H9 (cell line): ENCODE data around the gene MYOCOS. TPM values are rescaled to one million over a fixed set of nuclear protein-coding genes. Genes with fewer than 3 reads are reported as not detected.

Source experiments
- DNase-seq: peaks from one replicate; pipeline ENCODE4 v3.0.0-alpha.2; 2017
- H2AFZ ChIP-seq: one replicate; pipeline ENCODE4 v1.6.1; 2013; ENCODE audit warnings: mild to moderate bottlenecking, low read length, control low read depth, moderate library complexity
- H2AK5ac ChIP-seq: 2 replicates; pipeline ENCODE4 v1.6.1; 2013; ENCODE audit warnings: low read length, control low read depth, mixed read lengths; ENCODE audit not compliant: insufficient read length
- H2BK120ac ChIP-seq: one replicate; pipeline ENCODE4 v1.6.1; 2013; ENCODE audit warnings: low read depth, mild to moderate bottlenecking, low read length, control low read depth, inconsistent platforms; ENCODE audit not compliant: poor library complexity, severe bottlenecking
- H2BK12ac ChIP-seq: 2 replicates; pipeline ENCODE4 v1.6.1; 2013; ENCODE audit warnings: low read length, control low read depth, mixed read lengths, low read depth; ENCODE audit not compliant: insufficient read length
- H2BK15ac ChIP-seq: 2 replicates; pipeline ENCODE4 v1.6.1; 2013; ENCODE audit warnings: low read depth, low read length, control low read depth
- H2BK20ac ChIP-seq: one replicate; pipeline ENCODE4 v1.6.1; 2013; ENCODE audit warnings: low read depth, mild to moderate bottlenecking, low read length, control low read depth, inconsistent platforms; ENCODE audit not compliant: poor library complexity, severe bottlenecking
- H2BK5ac ChIP-seq: 2 replicates; pipeline ENCODE4 v1.6.1; 2013; ENCODE audit warnings: low read length, control low read depth, mixed read lengths; ENCODE audit not compliant: insufficient read length
- H3K14ac ChIP-seq: 2 replicates; pipeline ENCODE4 v1.6.1; 2013; ENCODE audit warnings: low read length, control low read depth; ENCODE audit not compliant: insufficient read depth
- H3K18ac ChIP-seq: 2 replicates; pipeline ENCODE4 v1.6.1; 2013; ENCODE audit warnings: low read depth, mild to moderate bottlenecking, mixed read lengths, low read length, control low read depth; ENCODE audit not compliant: insufficient read length
- H3K23ac ChIP-seq: 2 replicates; pipeline ENCODE4 v1.6.1; 2013; ENCODE audit warnings: low read length, control low read depth, mixed read lengths, low read depth; ENCODE audit not compliant: insufficient read length
- H3K23me2 ChIP-seq: 2 replicates; pipeline ENCODE4 v1.6.1; 2013; ENCODE audit warnings: low read depth, mild to moderate bottlenecking, mixed read lengths, low read length, control low read depth; ENCODE audit not compliant: insufficient read length, poor library complexity, severe bottlenecking
- H3K27ac ChIP-seq: 2 replicates; pipeline ENCODE4 v1.5.1; 2013; ENCODE audit warnings: low read length, control low read depth, mixed read lengths, low read depth; ENCODE audit not compliant: insufficient read length
- H3K27me3 ChIP-seq: 2 replicates; pipeline ENCODE4 v1.6.1; 2013; ENCODE audit warnings: low read length, control low read depth, inconsistent platforms; ENCODE audit not compliant: insufficient read depth
- H3K4ac ChIP-seq: 2 replicates; pipeline ENCODE4 v1.6.1; 2013; ENCODE audit warnings: low read depth, mild to moderate bottlenecking, control low read depth, inconsistent platforms, low read length, moderate library complexity
- H3K4me1 ChIP-seq: 2 replicates; pipeline ENCODE4 v1.6.1; 2013; ENCODE audit warnings: low read length, control low read depth, inconsistent platforms; ENCODE audit not compliant: insufficient read depth
- H3K4me2 ChIP-seq: 2 replicates; pipeline ENCODE4 v1.6.1; 2013; ENCODE audit warnings: low read length, control low read depth, mixed read lengths; ENCODE audit not compliant: insufficient read length, insufficient read depth
- H3K56ac ChIP-seq: 2 replicates; pipeline ENCODE4 v1.6.1; 2013; ENCODE audit warnings: low read depth, mild to moderate bottlenecking, mixed read lengths, low read length, control low read depth; ENCODE audit not compliant: insufficient read length
- H3K79me1 ChIP-seq: 2 replicates; pipeline ENCODE4 v1.6.1; 2013; ENCODE audit warnings: low read depth, mild to moderate bottlenecking, moderate library complexity, low read length, control low read depth, inconsistent platforms; ENCODE audit not compliant: insufficient read depth, poor library complexity, severe bottlenecking
- H3K79me2 ChIP-seq: 2 replicates; pipeline ENCODE4 v1.6.1; 2013; ENCODE audit warnings: low read length, control low read depth, inconsistent platforms; ENCODE audit not compliant: insufficient read depth
- H3K9ac ChIP-seq: 2 replicates; pipeline ENCODE4 v1.6.1; 2013; ENCODE audit warnings: low read length, control low read depth, mixed read lengths; ENCODE audit not compliant: insufficient read length; ENCODE audit errors: extremely low read depth
- H3K9me3 ChIP-seq: one replicate; pipeline ENCODE4 v1.6.1; 2013; ENCODE audit warnings: low read depth, low read length, inconsistent platforms; ENCODE audit not compliant: control insufficient read depth
- H3T11ph ChIP-seq: one replicate; pipeline ENCODE4 v1.6.1; 2013; ENCODE audit warnings: mild to moderate bottlenecking, low read length, control low read depth, inconsistent platforms
- H4K20me1 ChIP-seq: one replicate; pipeline ENCODE4 v1.6.1; 2013; ENCODE audit not compliant: control insufficient read depth, insufficient read length, insufficient read depth
- H4K5ac ChIP-seq: 2 replicates; pipeline ENCODE4 v1.6.1; 2013; ENCODE audit warnings: low read depth, mild to moderate bottlenecking, mixed read lengths, low read length, control low read depth; ENCODE audit not compliant: insufficient read length
- H4K8ac ChIP-seq: replicated peaks from 2 replicates; pipeline ENCODE4 v1.6.1; 2013; ENCODE audit warnings: low read length, control low read depth, mixed read lengths, low read depth; ENCODE audit not compliant: insufficient read length
- H4K91ac ChIP-seq: 2 replicates; pipeline ENCODE4 v1.6.1; 2013; ENCODE audit warnings: low read depth, mild to moderate bottlenecking, moderate library complexity, mixed read lengths, low read length, control low read depth; ENCODE audit not compliant: insufficient read length
- H3K27ac Mint-ChIP-seq, 3 experiments: 2 replicates in 2 of 3; 3 replicates in 1 of 3; pipeline ENCODE4 v1.8.0; 2020 to 2021; ENCODE audit warnings: mixed read lengths in 3 of 3, mild to moderate bottlenecking in 1 of 3, moderate library complexity in 1 of 3
- H3K27me3 Mint-ChIP-seq: 2 replicates; pipeline ENCODE4 v1.8.0; 2021; ENCODE audit warnings: low read depth, mild to moderate bottlenecking, moderate library complexity, mixed read lengths
- H3K36me3 Mint-ChIP-seq, 3 experiments: 2 replicates in 2 of 3; 3 replicates in 1 of 3; pipeline ENCODE4 v1.8.0; 2020 to 2021; ENCODE audit warnings: low read depth in 3 of 3, mixed read lengths in 3 of 3; ENCODE audit not compliant: insufficient read depth in 1 of 3
- H3K4me1 Mint-ChIP-seq, 2 experiments: 2 replicates each; pipeline ENCODE4 v1.8.0; 2020; ENCODE audit warnings: mixed read lengths in 2 of 2
- H3K4me3 Mint-ChIP-seq, 2 experiments: 2 replicates in 1 of 2; 3 replicates in 1 of 2; pipeline ENCODE4 v1.8.0; 2020 to 2021; ENCODE audit warnings: mild to moderate bottlenecking in 2 of 2, mixed read lengths in 2 of 2, moderate library complexity in 1 of 2
- H3K9me3 Mint-ChIP-seq, 2 experiments: 2 replicates in 1 of 2; 3 replicates in 1 of 2; pipeline ENCODE4 v1.8.0; 2020; ENCODE audit warnings: mild to moderate bottlenecking in 2 of 2, mixed read lengths in 2 of 2, moderate library complexity in 1 of 2
- whole genome bisulfite sequencing: extraction: QIAGEN DNeasy Blood & Tissue Kit; methylation state at CpG from one replicate; pipeline ENCODE4 v1.1.7; 2013; ENCODE audit warnings: missing lambda C conversion rate, low lambda C conversion rate, mixed read lengths; ENCODE audit not compliant: insufficient read length; ENCODE audit errors: extremely low coverage; 5-methylcytosine and 5-hydroxymethylcytosine counted together
- total RNA-seq: library from RNA; stranded (reverse); gene quantifications from 2 replicates; pipeline ENCODE4 v1.2.1, GENCODE V29; 2021
- TF ChIP-seq, protein P1 (sequence below): fragments of 200-600 bp; sonication (generic); conservative IDR thresholded peaks from 3 replicates; pipeline ENCODE4 v1.8.0; 2021; ENCODE audit warnings: antibody characterized with exemption, mild to moderate bottlenecking

Gene MYOCOS
- total RNA-seq, 1 experiment from 2014 or later: 0.13 TPM

DNA sequence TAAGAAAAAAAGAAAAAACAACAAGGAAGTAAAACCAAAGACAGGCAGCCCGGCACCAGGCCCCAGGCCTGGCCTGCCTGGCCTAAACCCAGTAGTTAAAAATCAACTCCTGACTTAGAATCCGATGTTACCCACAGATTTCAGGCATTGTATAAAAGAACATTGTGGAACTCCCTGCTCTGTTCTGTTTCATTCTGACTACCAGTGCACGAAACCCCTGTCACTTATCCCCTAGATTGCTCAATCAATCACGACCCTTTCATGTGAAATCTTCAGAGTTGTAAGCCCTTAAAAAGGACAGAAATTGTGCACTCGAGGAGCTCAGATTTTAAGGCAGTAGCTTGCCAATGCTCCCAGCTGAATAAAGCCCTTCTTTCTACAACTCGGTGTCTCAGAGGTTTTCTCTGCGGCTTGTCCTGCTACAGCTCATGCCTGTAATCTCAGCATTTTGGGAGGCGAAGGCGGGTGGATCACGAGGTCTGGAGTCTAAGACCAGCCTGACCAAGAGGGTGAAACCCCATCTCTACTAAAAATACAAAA lies 15.6 kb upstream of the MYOCOS start:
- H2BK5ac ChIP-seq: no peak overlapping the region
- H2BK20ac ChIP-seq: no peak overlapping the region
- H3K4me1 Mint-ChIP-seq: peaks cover 11 to 12% of the 10 kb centered on the region in 2 experiments
- no peaks in the 10 kb centered on the region for H3K79me1 ChIP-seq
- no peak overlapping the region for H2AFZ ChIP-seq
- H3K9me3 ChIP-seq: no peaks in the 10 kb centered on the region
- H3K27ac ChIP-seq: no peak overlapping the region
- H3K27ac Mint-ChIP-seq: peak overlapping the region in 1 of 3 experiments; percentile 23; a peak in 2 of 7 replicates
- H4K5ac ChIP-seq: no peak overlapping the region
- H3K14ac ChIP-seq: no peak overlapping the region
- no peaks in the 10 kb centered on the region for H3K27me3 Mint-ChIP-seq
- no peaks in the 10 kb centered on the region for H3K23me2 ChIP-seq
- H3T11ph ChIP-seq: no peak overlapping the region
- no peaks in the 10 kb centered on the region for H4K20me1 ChIP-seq
- H4K8ac ChIP-seq: no peak overlapping the region
- no peaks in the 10 kb centered on the region for H3K36me3 Mint-ChIP-seq
- H2BK12ac ChIP-seq: no peak overlapping the region
- no peak overlapping the region for H3K9ac ChIP-seq
- H3K4me3 Mint-ChIP-seq: no peak overlapping the region
- H3K4me1 ChIP-seq: peaks cover 4% of the 10 kb centered on the region; the same call in 1 of the 2 replicates
- no peak overlapping the region for H3K18ac ChIP-seq
- H2AK5ac ChIP-seq: no peak overlapping the region
- no CpG with 5 or more reads among the region's 10 CpGs for WGBS
- no peak overlapping the region for H3K23ac ChIP-seq
- no peak overlapping the region for H2BK120ac ChIP-seq
- no peaks in the 10 kb centered on the region for H3K9me3 Mint-ChIP-seq
- H3K56ac ChIP-seq: no peak overlapping the region
- H3K4ac ChIP-seq: no peak overlapping the region
- DNase-seq: no peak
- no peak overlapping the region for H3K4me2 ChIP-seq
- H4K91ac ChIP-seq: no peak overlapping the region
- no peak overlapping the region for H2BK15ac ChIP-seq
- no peaks in the 10 kb centered on the region for H3K27me3 ChIP-seq
- H3K79me2 ChIP-seq: no peaks in the 10 kb centered on the region
- TF ChIP-seq, protein P1, sequence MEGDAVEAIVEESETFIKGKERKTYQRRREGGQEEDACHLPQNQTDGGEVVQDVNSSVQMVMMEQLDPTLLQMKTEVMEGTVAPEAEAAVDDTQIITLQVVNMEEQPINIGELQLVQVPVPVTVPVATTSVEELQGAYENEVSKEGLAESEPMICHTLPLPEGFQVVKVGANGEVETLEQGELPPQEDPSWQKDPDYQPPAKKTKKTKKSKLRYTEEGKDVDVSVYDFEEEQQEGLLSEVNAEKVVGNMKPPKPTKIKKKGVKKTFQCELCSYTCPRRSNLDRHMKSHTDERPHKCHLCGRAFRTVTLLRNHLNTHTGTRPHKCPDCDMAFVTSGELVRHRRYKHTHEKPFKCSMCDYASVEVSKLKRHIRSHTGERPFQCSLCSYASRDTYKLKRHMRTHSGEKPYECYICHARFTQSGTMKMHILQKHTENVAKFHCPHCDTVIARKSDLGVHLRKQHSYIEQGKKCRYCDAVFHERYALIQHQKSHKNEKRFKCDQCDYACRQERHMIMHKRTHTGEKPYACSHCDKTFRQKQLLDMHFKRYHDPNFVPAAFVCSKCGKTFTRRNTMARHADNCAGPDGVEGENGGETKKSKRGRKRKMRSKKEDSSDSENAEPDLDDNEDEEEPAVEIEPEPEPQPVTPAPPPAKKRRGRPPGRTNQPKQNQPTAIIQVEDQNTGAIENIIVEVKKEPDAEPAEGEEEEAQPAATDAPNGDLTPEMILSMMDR: no peak
